Stomach (tissue), 9 donors: Measurements from ENCODE around the gene SLC16A14. TPM values are rescaled to one million over a fixed set of nuclear protein-coding genes. Genes with fewer than 3 reads are reported as not detected.

Source experiments
- DNase-seq, 2 donors: peaks; one replicate each; pipeline versions ENCODE4 v3.0.0 to v3.0.0-alpha.2; 2013 to 2019
- H3K27ac ChIP-seq, 5 donors: fragments of 200-600 bp in 4 of 5; sonication (generic) in 4 of 5; one replicate each; pipeline ENCODE4 v1.5.1; 2013 to 2019; ENCODE audit warnings: mild to moderate bottlenecking in 1 of 5, moderate library complexity in 1 of 5
- H3K27me3 ChIP-seq, 3 donors: fragments of 200-600 bp; sonication (generic); one replicate each; pipeline ENCODE4 v1.5.1; 2017 to 2019; ENCODE audit warnings: mixed run types in 1 of 3
- H3K36me3 ChIP-seq, 4 donors: fragments of 200-600 bp; sonication (generic); 1 replicate in 3 of 4; 2 replicates in 1 of 4; pipeline ENCODE4 v1.5.1; 2016 to 2019
- H3K4me1 ChIP-seq, 4 donors: fragments of 200-600 bp; sonication (generic); one replicate each; pipeline ENCODE4 v1.5.1; 2016 to 2019
- H3K4me3 ChIP-seq, 4 donors: fragments of 200-600 bp; sonication (generic) in 3 of 4; one replicate each; pipeline ENCODE4 v1.5.1; 2016 to 2019; ENCODE audit warnings: mild to moderate bottlenecking in 1 of 4
- H3K9me3 ChIP-seq, 4 donors: fragments of 200-600 bp; sonication (generic); one replicate each; pipeline ENCODE4 v1.5.1; 2016 to 2019
- CTCF ChIP-seq, 7 experiments: fragments of 450-650 bp in 4 of 7; fragments of 200-600 bp in 3 of 7; sonication (generic) in 3 of 7; IDR thresholded peaks; one replicate each; pipeline ENCODE4 v1.5.1; 2016 to 2019; ENCODE audit warnings: antibody characterized with exemption in 7 of 7, control low read depth in 2 of 7, mild to moderate bottlenecking in 1 of 7
- EP300 ChIP-seq: sonication (generic); formaldehyde crosslinking; IDR thresholded peaks from one replicate; pipeline ENCODE4 v1.6.1; 2017; ENCODE audit warnings: antibody characterized with exemption
- POLR2A ChIP-seq, 4 donors: fragments of 450-650 bp; IDR thresholded peaks; one replicate each; pipeline ENCODE4 v1.6.1; 2016; ENCODE audit warnings: antibody characterized with exemption in 4 of 4, control low read depth in 2 of 4, mild to moderate bottlenecking in 1 of 4, moderate library complexity in 1 of 4
- POLR2AphosphoS5 ChIP-seq, 3 donors: sonication (generic); formaldehyde crosslinking; IDR thresholded peaks; one replicate each; pipeline ENCODE4 v1.6.1; 2016; ENCODE audit warnings: antibody characterized with exemption in 3 of 3
- WGBS, 5 donors: extraction: QIAGEN DNeasy Blood & Tissue Kit in 3 of 5; methylation state at CpG; one replicate each; pipeline versions ENCODE4 v1.1.5 to v1.1.7; 2013 to 2018; 5-methylcytosine and 5-hydroxymethylcytosine counted together
- intact Hi-C: fragments of 100-400 bp; cut with DNase I; formaldehyde crosslinking; loops from one replicate; pipeline ENCODE4 v1.15.1; 2023; ENCODE audit warnings: low total_unique reads
- polyA plus RNA-seq, 3 donors: library from polyadenylated mRNA; stranded (reverse); fragments of 200-250 nt; gene quantifications; one replicate each; pipeline ENCODE4 v1.2.3, GENCODE V29; 2013
- total RNA-seq, 5 donors: library from RNA; depleted of rRNA; stranded (reverse); fragments of >200 nt; gene quantifications; one replicate each; pipeline versions ENCODE4 v1.1.0 to v1.2.3, GENCODE V29; 2014 to 2016
- donor health status: healthy with polysubstance abuse.
- donor health status: Bipolar disorder and iron deficiency.
- donor health status: healthy.

The SLC16A14 gene
- total and polyA plus RNA-seq, 8 donors: 0.31 to 5.7 (median 1.0) TPM; not detected in 2

GRCh38 chr2:230060672-230061293 is 7.9 kb downstream of the SLC16A14 start:
- TF ChIP-seq POLR2AphosphoS5 (IDR thresholded peaks at IDR 0.05): no peak
- TF ChIP-seq CTCF (IDR thresholded peaks at IDR 0.05): no peak
- no peak for TF ChIP-seq EP300
- TF ChIP-seq POLR2A (IDR thresholded peaks at IDR 0.05): no peak
- 75 to 84% (median 79%) methylated on average over 3 of the region's 3 CpGs for WGBS, 5 donors
- no peaks in the 10 kb centered on the region for H3K27me3 ChIP-seq
- H3K36me3 ChIP-seq: peaks cover 0 to 4% (median 0%) of the 10 kb centered on the region in 4 donors
- intact Hi-C loops: no loop called here
- no peaks in the 10 kb centered on the region for H3K9me3 ChIP-seq
- no peak for DNase-seq
- H3K27ac ChIP-seq: no peak overlapping the region
- no peak overlapping the region for H3K4me3 ChIP-seq
- no peaks in the 10 kb centered on the region for H3K4me1 ChIP-seq

- Histone ChIP-seq H3K27ac (no peak overlapping the region), H3K9me3 (no peaks in the 10 kb centered on the region), H3K36me3 (peaks cover 0 to 4% (median 0%) of the 10 kb centered on the region in 4 donors), H3K4me3 (no peak overlapping the region), H3K4me1 (peaks cover 0 to 16% (median 2%) of the 10 kb centered on the region in 4 donors), H3K27me3 (no peaks in the 10 kb centered on the region)
- TF ChIP-seq EP300 (no peak), POLR2A (IDR thresholded peaks at IDR 0.05) (no peak), POLR2AphosphoS5 (IDR thresholded peaks at IDR 0.05) (no peak), CTCF (IDR thresholded peaks at IDR 0.05) (no peak)
- intact Hi-C loops: no loop called here
- WGBS, 5 donors: 78 to 94% (median 91%) methylated on average over 2 of the region's 2 CpGs
- peak in 1 of 2 donors; percentile 7 for DNase-seq
Observed at GRCh38 chr2:230053753-230054478, 14.8 kb downstream of the SLC16A14 start.

GRCh38 chr2:230052299-230052698 is 16.4 kb downstream of the SLC16A14 start:
- Histone ChIP-seq H3K36me3 (no peaks in the 10 kb centered on the region), H3K4me1 (peaks cover 0 to 16% (median 2%) of the 10 kb centered on the region in 4 donors), H3K9me3 (no peaks in the 10 kb centered on the region), H3K27me3 (no peaks in the 10 kb centered on the region), H3K4me3 (no peak overlapping the region), H3K27ac (no peak overlapping the region)
- DNase-seq: no peak
- intact Hi-C loops: no loop called here
- TF ChIP-seq POLR2AphosphoS5 (IDR thresholded peaks at IDR 0.05) (no peak), EP300 (no peak), CTCF (IDR thresholded peaks at IDR 0.05) (no peak), POLR2A (IDR thresholded peaks at IDR 0.05) (no peak)
- WGBS, 5 donors: 72 to 87% (median 83%) methylated on average over 2 of the region's 2 CpGs

GRCh38 chr2:230050136-230050535 is 18.6 kb downstream of the SLC16A14 start:
- WGBS, 5 donors: 68 to 74% (median 73%) methylated on average over 3 of the region's 3 CpGs
- Histone ChIP-seq H3K27me3 (no peaks in the 10 kb centered on the region), H3K4me3 (no peak overlapping the region), H3K4me1 (peaks cover 0 to 11% (median 2%) of the 10 kb centered on the region in 4 donors), H3K9me3 (no peaks in the 10 kb centered on the region), H3K27ac (no peak overlapping the region), H3K36me3 (peaks cover 0 to 19% (median 12%) of the 10 kb centered on the region in 4 donors)
- TF ChIP-seq POLR2A (IDR thresholded peaks at IDR 0.05) (no peak), EP300 (no peak)
- no peak for DNase-seq
- intact Hi-C loops: no loop called here
